ENCODE data around the gene SARDH.

- TF ChIP-seq CTCF (IDR thresholded peaks at IDR 0.05): no peak
- no peak for TF ChIP-seq POLR2A (IDR thresholded peaks at IDR 0.05)
These were observed 29.5 kb upstream of the SARDH start for GRCh38 chr9:133767625-133768024.
